GM19238 (cell line): Measurements from ENCODE around the gene SPOCK2.

Experiments
- DNase-seq: peaks from one replicate; pipeline ENCODE4 v3.0.0; 2011; ENCODE audit warnings: low spot score; ENCODE audit not compliant: insufficient read length

SPOCK2 gene

GRCh38 chr10:72011976-72012512, 76.3 kb downstream of the SPOCK2 start:
- DNase-seq: no peak

- DNase-seq: no peak
Observed at GRCh38 chr10:72011468-72011867, 76.9 kb downstream of the SPOCK2 start.

- DNase-seq: no peak
Observed at GRCh38 chr10:72011016-72011415, 77.3 kb downstream of the SPOCK2 start.

GRCh38 chr10:72010234-72010973, 77.9 kb downstream of the SPOCK2 start:
- no peak for DNase-seq

- no peak for DNase-seq
Observed at GRCh38 chr10:72009425-72010081, 78.8 kb downstream of the SPOCK2 start.

GRCh38 chr10:72009051-72009424, 79.3 kb downstream of the SPOCK2 start:
- no peak for DNase-seq
